ENCODE measurements around the gene AMER2. TPM values are rescaled to one million over a fixed set of nuclear protein-coding genes. Genes with fewer than 3 reads are reported as not detected.

AMER2 gene
- polyA plus RNA-seq, 1 donor (not counting 4 experiments of a cell fraction or from before 2014, with no cell fraction given) = not detected

- H3K27me3 ChIP-seq (ENCODE audit: control insufficient read depth, extremely low read depth, insufficient read depth, low read length) = peaks cover 8% of the 10 kb centered on the region
- TF ChIP-seq, protein P1, sequence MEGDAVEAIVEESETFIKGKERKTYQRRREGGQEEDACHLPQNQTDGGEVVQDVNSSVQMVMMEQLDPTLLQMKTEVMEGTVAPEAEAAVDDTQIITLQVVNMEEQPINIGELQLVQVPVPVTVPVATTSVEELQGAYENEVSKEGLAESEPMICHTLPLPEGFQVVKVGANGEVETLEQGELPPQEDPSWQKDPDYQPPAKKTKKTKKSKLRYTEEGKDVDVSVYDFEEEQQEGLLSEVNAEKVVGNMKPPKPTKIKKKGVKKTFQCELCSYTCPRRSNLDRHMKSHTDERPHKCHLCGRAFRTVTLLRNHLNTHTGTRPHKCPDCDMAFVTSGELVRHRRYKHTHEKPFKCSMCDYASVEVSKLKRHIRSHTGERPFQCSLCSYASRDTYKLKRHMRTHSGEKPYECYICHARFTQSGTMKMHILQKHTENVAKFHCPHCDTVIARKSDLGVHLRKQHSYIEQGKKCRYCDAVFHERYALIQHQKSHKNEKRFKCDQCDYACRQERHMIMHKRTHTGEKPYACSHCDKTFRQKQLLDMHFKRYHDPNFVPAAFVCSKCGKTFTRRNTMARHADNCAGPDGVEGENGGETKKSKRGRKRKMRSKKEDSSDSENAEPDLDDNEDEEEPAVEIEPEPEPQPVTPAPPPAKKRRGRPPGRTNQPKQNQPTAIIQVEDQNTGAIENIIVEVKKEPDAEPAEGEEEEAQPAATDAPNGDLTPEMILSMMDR (optimal IDR thresholded peaks at IDR 0.05 in 1 of 3, IDR thresholded peaks at IDR 0.05 in 1 of 3, conservative IDR thresholded peaks at IDR 0.05 in 1 of 3; ENCODE audit: extremely low read depth in 1 of 3, insufficient read depth in 2 of 3, low read length in 3 of 3) = no peak
- TF ChIP-seq EZH2 (IDR thresholded peaks at IDR 0.05; ENCODE audit: low read length) = no peak
- H3K4me2 ChIP-seq (ENCODE audit: control insufficient read depth, extremely low read depth, insufficient read depth, low read depth, low read length) = no peak overlapping the region
Observed at GRCh38 chr13:25187596-25187995, 15.5 kb upstream of the AMER2 start.

DNA sequence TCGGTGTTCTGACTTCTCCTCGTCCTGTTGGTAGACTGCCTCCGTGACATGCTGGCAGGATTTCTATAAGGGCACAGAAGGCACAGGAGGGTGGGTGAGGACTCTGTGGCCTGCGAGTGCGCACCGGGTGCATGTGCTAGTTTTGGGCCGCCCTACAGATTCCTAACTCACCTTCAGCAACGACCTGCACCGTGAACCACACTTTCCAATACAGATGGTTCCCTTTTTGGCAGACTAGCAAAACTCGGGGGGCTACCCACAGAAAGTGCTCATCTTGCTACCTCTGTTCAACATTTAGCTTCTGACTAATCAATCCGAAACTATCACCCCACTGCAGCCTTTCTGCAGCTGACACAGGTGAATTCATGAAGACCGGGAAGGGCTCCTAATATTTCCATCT is 14.1 kb upstream of the AMER2 start:
- H3K4me2 ChIP-seq (ENCODE audit: control insufficient read depth, extremely low read depth, insufficient read depth, low read depth, low read length) = no peak overlapping the region

More at GRCh38 chr13:25187596-25187995, 15.5 kb upstream of the AMER2 start:
- Histone ChIP-seq H3K9ac (ENCODE audit: control insufficient read depth, extremely low read depth, insufficient read depth, low read length) (no peak overlapping the region), H3K9me1 (ENCODE audit: control insufficient read depth, extremely low read depth, insufficient read depth, low read length) (no peaks in the 10 kb centered on the region), H3K79me2 (ENCODE audit: control insufficient read depth, insufficient read depth, low read length) (no peaks in the 10 kb centered on the region), H2AFZ (ENCODE audit: control insufficient read depth, low read length) (no peak overlapping the region), H4K20me1 (ENCODE audit: control insufficient read depth, extremely low read depth, insufficient read depth, low read length) (no peaks in the 10 kb centered on the region), H3K4me1 (ENCODE audit: control insufficient read depth, extremely low read depth, insufficient read depth, low read length) (no peaks in the 10 kb centered on the region), H3K36me3 (ENCODE audit: control insufficient read depth in 2 of 2, extremely low read depth in 1 of 2, insufficient read depth in 2 of 2, low read length in 2 of 2) (no peaks in the 10 kb centered on the region), H3K27ac (ENCODE audit: control insufficient read depth, insufficient read depth, low read length) (no peak overlapping the region), H3K9me3 (ENCODE audit: control insufficient read depth, low read depth, low read length) (no peaks in the 10 kb centered on the region), H3K4me3 (ENCODE audit: control insufficient read depth in 2 of 3, extremely low read depth in 1 of 3, insufficient read depth in 2 of 3, low read depth in 1 of 3, low read length in 3 of 3) (no peak overlapping the region)
- DNase-seq (ENCODE audit: low read depth, low spot score) = no peak
- dilution Hi-C loops (cut with MboI; ENCODE audit: extremely low pct_ligation_motif_present, low sequenced_read_pairs) = no loop called here
- no peak for FAIRE-seq

More for the DNA sequence above, 14.1 kb upstream of the AMER2 start:
- no peaks in the 10 kb centered on the region for H3K4me1 ChIP-seq (ENCODE audit: control insufficient read depth, extremely low read depth, insufficient read depth, low read length)
- TF ChIP-seq, protein P1 (optimal IDR thresholded peaks at IDR 0.05 in 1 of 3, IDR thresholded peaks at IDR 0.05 in 1 of 3, conservative IDR thresholded peaks at IDR 0.05 in 1 of 3; ENCODE audit: extremely low read depth in 1 of 3, insufficient read depth in 2 of 3, low read length in 3 of 3) = no peak
- TF ChIP-seq EZH2 (IDR thresholded peaks at IDR 0.05; ENCODE audit: low read length) = no peak
- H3K9ac ChIP-seq (ENCODE audit: control insufficient read depth, extremely low read depth, insufficient read depth, low read length) = no peak overlapping the region
- no peaks in the 10 kb centered on the region for H4K20me1 ChIP-seq (ENCODE audit: control insufficient read depth, extremely low read depth, insufficient read depth, low read length)
- no peak overlapping the region for H2AFZ ChIP-seq (ENCODE audit: control insufficient read depth, low read length)
- no peak overlapping the region for H3K4me3 ChIP-seq (ENCODE audit: control insufficient read depth in 2 of 3, extremely low read depth in 1 of 3, insufficient read depth in 2 of 3, low read depth in 1 of 3, low read length in 3 of 3)
- dilution Hi-C loops (cut with MboI; ENCODE audit: extremely low pct_ligation_motif_present, low sequenced_read_pairs) = no loop called here
- H3K79me2 ChIP-seq (ENCODE audit: control insufficient read depth, insufficient read depth, low read length) = no peaks in the 10 kb centered on the region
- H3K27me3 ChIP-seq (ENCODE audit: control insufficient read depth, extremely low read depth, insufficient read depth, low read length) = peaks cover 4% of the 10 kb centered on the region
- no peaks in the 10 kb centered on the region for H3K9me1 ChIP-seq (ENCODE audit: control insufficient read depth, extremely low read depth, insufficient read depth, low read length)
- no peak overlapping the region for H3K27ac ChIP-seq (ENCODE audit: control insufficient read depth, insufficient read depth, low read length)
- FAIRE-seq = no peak
- DNase-seq (ENCODE audit: low read depth, low spot score) = no peak
- no peaks in the 10 kb centered on the region for H3K9me3 ChIP-seq (ENCODE audit: control insufficient read depth, low read depth, low read length)
- no peaks in the 10 kb centered on the region for H3K36me3 ChIP-seq (ENCODE audit: control insufficient read depth in 2 of 2, extremely low read depth in 1 of 2, insufficient read depth in 2 of 2, low read length in 2 of 2)

Measured in keratinocyte (primary cell).